ENCODE measurements around the gene ZFP36L2.

DNA sequence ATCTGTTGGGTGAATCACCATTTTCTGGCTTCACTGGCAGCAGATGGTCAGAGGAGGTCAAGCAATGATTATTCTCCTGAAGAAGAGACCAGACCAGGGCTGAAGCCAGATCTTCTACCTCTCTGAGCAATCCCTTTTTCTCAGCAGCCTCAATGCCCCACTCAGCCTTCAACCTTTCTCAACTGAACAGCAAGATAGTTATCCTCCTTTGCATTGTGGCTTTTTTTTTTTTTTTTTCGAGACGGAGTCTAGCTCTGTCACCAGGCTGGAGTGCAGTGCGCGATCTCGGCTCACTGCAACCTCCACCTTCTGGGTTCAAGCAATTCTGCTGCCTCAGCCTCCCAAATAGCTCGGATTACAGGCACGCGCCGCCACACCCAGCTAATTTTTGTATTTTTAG, 50.5 kb downstream of the ZFP36L2 start:
- TF ChIP-seq, protein P1, sequence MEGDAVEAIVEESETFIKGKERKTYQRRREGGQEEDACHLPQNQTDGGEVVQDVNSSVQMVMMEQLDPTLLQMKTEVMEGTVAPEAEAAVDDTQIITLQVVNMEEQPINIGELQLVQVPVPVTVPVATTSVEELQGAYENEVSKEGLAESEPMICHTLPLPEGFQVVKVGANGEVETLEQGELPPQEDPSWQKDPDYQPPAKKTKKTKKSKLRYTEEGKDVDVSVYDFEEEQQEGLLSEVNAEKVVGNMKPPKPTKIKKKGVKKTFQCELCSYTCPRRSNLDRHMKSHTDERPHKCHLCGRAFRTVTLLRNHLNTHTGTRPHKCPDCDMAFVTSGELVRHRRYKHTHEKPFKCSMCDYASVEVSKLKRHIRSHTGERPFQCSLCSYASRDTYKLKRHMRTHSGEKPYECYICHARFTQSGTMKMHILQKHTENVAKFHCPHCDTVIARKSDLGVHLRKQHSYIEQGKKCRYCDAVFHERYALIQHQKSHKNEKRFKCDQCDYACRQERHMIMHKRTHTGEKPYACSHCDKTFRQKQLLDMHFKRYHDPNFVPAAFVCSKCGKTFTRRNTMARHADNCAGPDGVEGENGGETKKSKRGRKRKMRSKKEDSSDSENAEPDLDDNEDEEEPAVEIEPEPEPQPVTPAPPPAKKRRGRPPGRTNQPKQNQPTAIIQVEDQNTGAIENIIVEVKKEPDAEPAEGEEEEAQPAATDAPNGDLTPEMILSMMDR (IDR thresholded peaks at IDR 0.05 in 2 of 3, conservative IDR thresholded peaks at IDR 0.05 in 1 of 3; ENCODE audit: control insufficient read depth in 2 of 3, extremely low read depth in 1 of 3, insufficient read depth in 1 of 3, low read depth in 3 of 3, low read length in 3 of 3), result no peak
- TF ChIP-seq ZNF274 (IDR thresholded peaks at IDR 0.05; ENCODE audit: insufficient read depth, insufficient read length) (no peak), HDAC2 (IDR thresholded peaks at IDR 0.05) (no peak), SREBF2 (IDR thresholded peaks at IDR 0.05; ENCODE audit: low read length) (no peak), RAD21 (IDR thresholded peaks at IDR 0.05; ENCODE audit: insufficient read depth, low read depth, low read length) (no peak), SP1 (IDR thresholded peaks at IDR 0.05; ENCODE audit: low read depth, low read length) (no peak)
- TF ChIP-seq, protein P2, sequence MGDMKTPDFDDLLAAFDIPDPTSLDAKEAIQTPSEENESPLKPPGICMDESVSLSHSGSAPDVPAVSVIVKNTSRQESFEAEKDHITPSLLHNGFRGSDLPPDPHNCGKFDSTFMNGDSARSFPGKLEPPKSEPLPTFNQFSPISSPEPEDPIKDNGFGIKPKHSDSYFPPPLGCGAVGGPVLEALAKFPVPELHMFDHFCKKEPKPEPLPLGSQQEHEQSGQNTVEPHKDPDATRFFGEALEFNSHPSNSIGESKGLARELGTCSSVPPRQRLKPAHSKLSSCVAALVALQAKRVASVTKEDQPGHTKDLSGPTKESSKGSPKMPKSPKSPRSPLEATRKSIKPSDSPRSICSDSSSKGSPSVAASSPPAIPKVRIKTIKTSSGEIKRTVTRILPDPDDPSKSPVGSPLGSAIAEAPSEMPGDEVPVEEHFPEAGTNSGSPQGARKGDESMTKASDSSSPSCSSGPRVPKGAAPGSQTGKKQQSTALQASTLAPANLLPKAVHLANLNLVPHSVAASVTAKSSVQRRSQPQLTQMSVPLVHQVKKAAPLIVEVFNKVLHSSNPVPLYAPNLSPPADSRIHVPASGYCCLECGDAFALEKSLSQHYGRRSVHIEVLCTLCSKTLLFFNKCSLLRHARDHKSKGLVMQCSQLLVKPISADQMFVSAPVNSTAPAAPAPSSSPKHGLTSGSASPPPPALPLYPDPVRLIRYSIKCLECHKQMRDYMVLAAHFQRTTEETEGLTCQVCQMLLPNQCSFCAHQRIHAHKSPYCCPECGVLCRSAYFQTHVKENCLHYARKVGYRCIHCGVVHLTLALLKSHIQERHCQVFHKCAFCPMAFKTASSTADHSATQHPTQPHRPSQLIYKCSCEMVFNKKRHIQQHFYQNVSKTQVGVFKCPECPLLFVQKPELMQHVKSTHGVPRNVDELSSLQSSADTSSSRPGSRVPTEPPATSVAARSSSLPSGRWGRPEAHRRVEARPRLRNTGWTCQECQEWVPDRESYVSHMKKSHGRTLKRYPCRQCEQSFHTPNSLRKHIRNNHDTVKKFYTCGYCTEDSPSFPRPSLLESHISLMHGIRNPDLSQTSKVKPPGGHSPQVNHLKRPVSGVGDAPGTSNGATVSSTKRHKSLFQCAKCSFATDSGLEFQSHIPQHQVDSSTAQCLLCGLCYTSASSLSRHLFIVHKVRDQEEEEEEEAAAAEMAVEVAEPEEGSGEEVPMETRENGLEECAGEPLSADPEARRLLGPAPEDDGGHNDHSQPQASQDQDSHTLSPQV (IDR thresholded peaks at IDR 0.05), result no peak
- TF ChIP-seq, protein P3, sequence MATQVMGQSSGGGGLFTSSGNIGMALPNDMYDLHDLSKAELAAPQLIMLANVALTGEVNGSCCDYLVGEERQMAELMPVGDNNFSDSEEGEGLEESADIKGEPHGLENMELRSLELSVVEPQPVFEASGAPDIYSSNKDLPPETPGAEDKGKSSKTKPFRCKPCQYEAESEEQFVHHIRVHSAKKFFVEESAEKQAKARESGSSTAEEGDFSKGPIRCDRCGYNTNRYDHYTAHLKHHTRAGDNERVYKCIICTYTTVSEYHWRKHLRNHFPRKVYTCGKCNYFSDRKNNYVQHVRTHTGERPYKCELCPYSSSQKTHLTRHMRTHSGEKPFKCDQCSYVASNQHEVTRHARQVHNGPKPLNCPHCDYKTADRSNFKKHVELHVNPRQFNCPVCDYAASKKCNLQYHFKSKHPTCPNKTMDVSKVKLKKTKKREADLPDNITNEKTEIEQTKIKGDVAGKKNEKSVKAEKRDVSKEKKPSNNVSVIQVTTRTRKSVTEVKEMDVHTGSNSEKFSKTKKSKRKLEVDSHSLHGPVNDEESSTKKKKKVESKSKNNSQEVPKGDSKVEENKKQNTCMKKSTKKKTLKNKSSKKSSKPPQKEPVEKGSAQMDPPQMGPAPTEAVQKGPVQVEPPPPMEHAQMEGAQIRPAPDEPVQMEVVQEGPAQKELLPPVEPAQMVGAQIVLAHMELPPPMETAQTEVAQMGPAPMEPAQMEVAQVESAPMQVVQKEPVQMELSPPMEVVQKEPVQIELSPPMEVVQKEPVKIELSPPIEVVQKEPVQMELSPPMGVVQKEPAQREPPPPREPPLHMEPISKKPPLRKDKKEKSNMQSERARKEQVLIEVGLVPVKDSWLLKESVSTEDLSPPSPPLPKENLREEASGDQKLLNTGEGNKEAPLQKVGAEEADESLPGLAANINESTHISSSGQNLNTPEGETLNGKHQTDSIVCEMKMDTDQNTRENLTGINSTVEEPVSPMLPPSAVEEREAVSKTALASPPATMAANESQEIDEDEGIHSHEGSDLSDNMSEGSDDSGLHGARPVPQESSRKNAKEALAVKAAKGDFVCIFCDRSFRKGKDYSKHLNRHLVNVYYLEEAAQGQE (IDR thresholded peaks at IDR 0.05; ENCODE audit: low read depth, low read length), result no peak
